A549 (cell line): ENCODE data around the gene IQCE. TPM values are rescaled to one million over a fixed set of nuclear protein-coding genes. Genes with fewer than 3 reads are reported as not detected.

ENCODE experiments used
- ATAC-seq, 2 experiments: fragments of 200-7000 bp in 1 of 2; fragments of >200 bp in 1 of 2; cut with Nextera tagmentation in 1 of 2; cut with Tn5 transposase in 1 of 2; 3 replicates each; pipeline versions ENCODE4 v1.8.0 to v1.9.1; 2018 to 2020; ENCODE audit warnings: mild to moderate bottlenecking in 1 of 2, moderate library complexity in 1 of 2
- CTCF ChIA-PET: fragments of 300-600 bp; sonication (Branson Sonifier 250); formaldehyde crosslinking; extraction: SDS; loops from one replicate; lab custom pipeline; 2021; ENCODE audit warnings: antibody characterized with exemption, inconsistent platforms; lab: Yijun Ruan, JAX
- POLR2A ChIA-PET: fragments of 350-600 bp; formaldehyde crosslinking; extraction: SDS; loops from one replicate; lab custom pipeline; 2021; ENCODE audit warnings: antibody characterized with exemption, inconsistent platforms; lab: Yijun Ruan, JAX
- DNase-seq, 2 experiments: peaks; one replicate each; pipeline versions ENCODE4 v3.0.0 to v3.0.0-alpha.2; 2011 to 2016; ENCODE audit warnings: low read depth in 1 of 2, low spot score in 1 of 2
- FAIRE-seq: peaks from 2 replicates; lab custom pipeline; 2011; peaks lifted over from hg19 to GRCh38; lab: Jason Lieb, UNC
- H3K27ac ChIP-seq, 2 experiments: fragments of >200 bp; sonication (Bioruptor Twin); formaldehyde crosslinking; 3 replicates each; pipeline ENCODE4 v1.5.1; 2016 to 2017
- H3K4me1 ChIP-seq: fragments of >200 bp; sonication (Bioruptor Twin); formaldehyde crosslinking; 3 replicates; pipeline ENCODE4 v1.6.1; 2016
- H3K4me2 ChIP-seq: fragments of >200 bp; sonication (Bioruptor Twin); formaldehyde crosslinking; 3 replicates; pipeline ENCODE4 v1.6.1; 2016
- H3K4me3 ChIP-seq: fragments of >200 bp; sonication (Bioruptor Twin); formaldehyde crosslinking; 3 replicates; pipeline ENCODE4 v1.5.1; 2016
- H3K9me3 ChIP-seq: fragments of >200 bp; sonication (Bioruptor Twin); formaldehyde crosslinking; 3 replicates; pipeline ENCODE4 v1.6.1; 2016
- CBX2 ChIP-seq: fragments of 200-600 bp; sonication (generic); IDR thresholded peaks from 2 replicates; pipeline ENCODE4 v1.6.1; 2016; ENCODE audit warnings: low read depth, mild to moderate bottlenecking, borderline replicate concordance
- CEBPB ChIP-seq, 2 experiments: fragments of >200 bp in 1 of 2; sonication (Bioruptor Twin) in 1 of 2; formaldehyde crosslinking in 1 of 2; IDR thresholded peaks; 2 replicates each; pipeline ENCODE4 v1.6.1; 2012 to 2016
- EP300 ChIP-seq, 2 experiments: fragments of >200 bp; sonication (Bioruptor Twin); formaldehyde crosslinking; IDR thresholded peaks; 2 replicates in 1 of 2; 3 replicates in 1 of 2; pipeline ENCODE4 v1.6.1; 2016 to 2017
- FOSB ChIP-seq: fragments of 250-450 bp; sonication (Bioruptor Pico); IDR thresholded peaks from 2 replicates; pipeline ENCODE4 v1.5.0; 2020; ENCODE audit warnings: mild to moderate bottlenecking, moderate library complexity
- FOSL2 ChIP-seq, 2 experiments: fragments of 450-650 bp in 1 of 2; fragments of >200 bp in 1 of 2; sonication (Bioruptor Twin) in 1 of 2; formaldehyde crosslinking; IDR thresholded peaks; 2 replicates each; pipeline versions ENCODE4 v1.5.0 to v1.6.1; 2016 to 2020; ENCODE audit warnings: mild to moderate bottlenecking in 1 of 2, moderate library complexity in 1 of 2
- FOXS1 ChIP-seq: fragments of 250-450 bp; sonication (Bioruptor Pico); IDR thresholded peaks from 2 replicates; pipeline ENCODE4 v1.5.0; 2020; ENCODE audit warnings: mild to moderate bottlenecking, moderate library complexity
- GATA3 ChIP-seq: IDR thresholded peaks from 2 replicates; pipeline ENCODE4 v1.6.1; 2012; ENCODE audit warnings: borderline replicate concordance
- HDAC2 ChIP-seq: fragments of 200-600 bp; sonication (generic); IDR thresholded peaks from 2 replicates; pipeline ENCODE4 v1.6.1; 2016
- JUN ChIP-seq, 2 experiments: fragments of >200 bp; sonication (Bioruptor Twin); formaldehyde crosslinking; IDR thresholded peaks; 2 replicates in 1 of 2; 3 replicates in 1 of 2; pipeline ENCODE4 v1.6.1; 2016 to 2017
- MAFK ChIP-seq: fragments of 450-650 bp; IDR thresholded peaks from 2 replicates; pipeline ENCODE4 v1.6.1; 2014; ENCODE audit not compliant: partially characterized antibody
- NFE2L2 ChIP-seq: fragments of 150-350 bp; conservative IDR thresholded peaks from 2 replicates; pipeline ENCODE4 v1.6.1; 2014; ENCODE audit warnings: low read length
- NPAS2 ChIP-seq: fragments of 250-450 bp; sonication (Bioruptor Pico); IDR thresholded peaks from 2 replicates; pipeline ENCODE4 v1.8.0; 2022; ENCODE audit warnings: mild to moderate bottlenecking, moderate library complexity, borderline replicate concordance
- RAD21 ChIP-seq, 2 experiments: fragments of >200 bp in 1 of 2; sonication (Bioruptor Twin) in 1 of 2; formaldehyde crosslinking in 1 of 2; IDR thresholded peaks in 1 of 2; conservative IDR thresholded peaks in 1 of 2; 2 replicates in 1 of 2; 3 replicates in 1 of 2; pipeline ENCODE4 v1.6.1; 2012 to 2018; ENCODE audit warnings: inconsistent platforms in 1 of 2
- RARB ChIP-seq: fragments of 250-450 bp; sonication (Bioruptor Pico); IDR thresholded peaks from 2 replicates; pipeline ENCODE4 v1.8.0; 2021; ENCODE audit warnings: mild to moderate bottlenecking, moderate library complexity
- RNF2 ChIP-seq: fragments of 200-600 bp; sonication (generic); IDR thresholded peaks from 2 replicates; pipeline ENCODE4 v1.6.1; 2016; ENCODE audit warnings: low read depth, mild to moderate bottlenecking, antibody characterized with exemption, moderate library complexity, borderline replicate concordance
- SMC3 ChIP-seq: fragments of >200 bp; sonication (Bioruptor Twin); formaldehyde crosslinking; IDR thresholded peaks from 3 replicates; pipeline ENCODE4 v1.6.1; 2018; ENCODE audit warnings: inconsistent platforms
- SREBF2 ChIP-seq: fragments of 450-650 bp; IDR thresholded peaks from 2 replicates; pipeline ENCODE4 v1.6.1; 2014; ENCODE audit warnings: mild to moderate bottlenecking, moderate library complexity
- WGBS: methylation state at CpG from one replicate; pipeline ENCODE4 v1.1.6; 2017; ENCODE audit errors: missing lambda C conversion rate; 5-methylcytosine and 5-hydroxymethylcytosine counted together
- polyA plus RNA-seq, 4 experiments: library from polyadenylated mRNA; depleted of rRNA in 3 of 4; stranded (reverse); fragments of >200 nt; fragmentation: RNase III in 1 of 4; extraction: RNeasy Plus Mini Kit Qiagen cat#74134 plus additional on column Dnase treatment in 1 of 4; gene quantifications; 2 replicates in 3 of 4; 3 replicates in 1 of 4; pipeline ENCODE4 v1.2.3, GENCODE V29; 2011 to 2017
- TF ChIP-seq, protein P1 (sequence below): IDR thresholded peaks from 2 replicates; pipeline ENCODE4 v1.6.1; 2012; ENCODE audit warnings: low read depth, borderline replicate concordance
- TF ChIP-seq, protein P2 (sequence below): fragments of 250-450 bp; sonication (Bioruptor Pico); IDR thresholded peaks from 2 replicates; pipeline ENCODE4 v1.5.0; 2020; ENCODE audit warnings: low read depth, mild to moderate bottlenecking, moderate library complexity
- TF ChIP-seq, protein P3 (sequence below): fragments of 450-650 bp; IDR thresholded peaks from 2 replicates; pipeline ENCODE4 v1.6.1; 2014; ENCODE audit warnings: antibody characterized with exemption
- TF ChIP-seq, protein P4 (sequence below): IDR thresholded peaks from 2 replicates; pipeline ENCODE4 v1.6.1; 2012
- TF ChIP-seq, protein P5 (sequence below): fragments of >200 bp; sonication (Bioruptor Twin); formaldehyde crosslinking; IDR thresholded peaks from 3 replicates; pipeline ENCODE4 v1.5.1; 2016
- TF ChIP-seq, protein P6 (sequence below): fragments of 150-350 bp; IDR thresholded peaks from 2 replicates; pipeline ENCODE4 v1.6.1; 2014; ENCODE audit warnings: low read depth, mild to moderate bottlenecking, low read length

IQCE gene
- polyA plus RNA-seq, 2 of the 4 experiments (the other 2 are of a cell fraction): 10.6 to 13.0 TPM

DNA sequence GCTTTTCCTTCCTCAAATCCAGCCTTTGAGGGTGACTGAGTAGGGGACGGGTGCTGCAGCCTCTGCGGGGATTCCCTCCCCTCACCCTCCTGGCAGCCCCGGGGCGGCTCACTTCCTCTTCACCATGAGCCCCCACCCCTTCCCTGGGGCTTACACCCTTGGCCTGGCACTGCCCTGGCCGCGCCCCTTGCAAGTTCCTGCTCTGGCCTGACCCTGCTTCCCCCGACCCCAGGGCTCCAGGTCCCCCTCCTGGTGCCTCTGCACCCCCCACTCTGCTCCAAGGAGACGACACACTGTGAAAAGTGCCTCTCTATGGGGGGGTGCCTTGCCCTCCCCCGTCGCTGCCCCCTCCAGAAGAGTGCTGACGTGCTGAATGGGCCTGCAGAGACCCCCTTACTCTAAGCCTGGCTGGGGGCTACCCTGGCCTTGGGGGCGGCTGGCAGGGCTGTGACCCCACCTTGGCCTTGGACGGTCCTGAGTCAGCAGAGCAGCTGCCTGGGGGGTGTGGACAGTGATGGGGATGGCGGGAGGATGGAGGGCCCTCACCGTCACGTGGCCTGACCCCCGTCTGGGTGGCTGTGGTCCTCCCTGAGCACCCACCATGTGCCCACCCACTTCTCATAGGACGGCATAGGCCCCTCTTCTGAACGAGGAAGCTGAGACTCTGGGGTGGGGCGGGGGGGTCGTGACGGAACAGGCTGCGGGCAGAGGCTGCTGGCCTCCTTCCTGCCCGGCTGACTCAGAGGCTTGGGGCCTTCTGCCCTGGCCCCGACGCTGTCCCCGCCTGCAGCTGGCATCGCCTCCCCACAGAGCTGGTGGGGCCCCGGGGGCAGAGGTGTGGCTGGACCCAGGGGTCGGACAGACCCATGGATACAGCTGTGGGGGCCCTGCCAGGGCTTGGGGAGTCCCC is 29.4 kb upstream of the IQCE start:
- Histone ChIP-seq H3K4me1 (peaks cover 68% of the 10 kb centered on the region), H3K4me2 (peak overlapping the region; percentile 78)
- TF ChIP-seq EP300 (IDR thresholded peaks at IDR 0.05) (peak in 1 of 2 experiments; percentile 34; a peak in 1 of 5 replicates), CBX2 (no peak), HDAC2 (no peak), JUN (IDR thresholded peaks at IDR 0.05) (peak in 1 of 2 experiments; percentile 69; a peak in 2 of 5 replicates), NFE2L2 (no peak), SMC3 (no peak), FOSL2 (IDR thresholded peaks at IDR 0.05) (no peak), FOSL2 (CRISPR knock-in tag; IDR thresholded peaks at IDR 0.05) (peak; percentile 58; the same call in 1 of the 2 replicates), NPAS2 (CRISPR knock-in tag) (no peak), SREBF2 (no peak), FOXS1 (CRISPR knock-in tag) (no peak), RNF2 (no peak), RAD21 (conservative IDR thresholded peaks at IDR 0.05 in 1 of 2, IDR thresholded peaks at IDR 0.05 in 1 of 2) (no peak), MAFK (peak; percentile 58), GATA3 (no peak), FOSB (no peak), RARB (0 out of 2 replicates have a peak, but pooled peaks have one; percentile 38), CEBPB (IDR thresholded peaks at IDR 0.05) (no peak)
- TF ChIP-seq, protein P1, sequence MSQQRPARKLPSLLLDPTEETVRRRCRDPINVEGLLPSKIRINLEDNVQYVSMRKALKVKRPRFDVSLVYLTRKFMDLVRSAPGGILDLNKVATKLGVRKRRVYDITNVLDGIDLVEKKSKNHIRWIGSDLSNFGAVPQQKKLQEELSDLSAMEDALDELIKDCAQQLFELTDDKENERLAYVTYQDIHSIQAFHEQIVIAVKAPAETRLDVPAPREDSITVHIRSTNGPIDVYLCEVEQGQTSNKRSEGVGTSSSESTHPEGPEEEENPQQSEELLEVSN: peak; percentile 46; the same call in 1 of the 2 replicates
- TF ChIP-seq, protein P2, sequence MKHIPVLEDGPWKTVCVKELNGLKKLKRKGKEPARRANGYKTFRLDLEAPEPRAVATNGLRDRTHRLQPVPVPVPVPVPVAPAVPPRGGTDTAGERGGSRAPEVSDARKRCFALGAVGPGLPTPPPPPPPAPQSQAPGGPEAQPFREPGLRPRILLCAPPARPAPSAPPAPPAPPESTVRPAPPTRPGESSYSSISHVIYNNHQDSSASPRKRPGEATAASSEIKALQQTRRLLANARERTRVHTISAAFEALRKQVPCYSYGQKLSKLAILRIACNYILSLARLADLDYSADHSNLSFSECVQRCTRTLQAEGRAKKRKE: no peak
- TF ChIP-seq, protein P3, sequence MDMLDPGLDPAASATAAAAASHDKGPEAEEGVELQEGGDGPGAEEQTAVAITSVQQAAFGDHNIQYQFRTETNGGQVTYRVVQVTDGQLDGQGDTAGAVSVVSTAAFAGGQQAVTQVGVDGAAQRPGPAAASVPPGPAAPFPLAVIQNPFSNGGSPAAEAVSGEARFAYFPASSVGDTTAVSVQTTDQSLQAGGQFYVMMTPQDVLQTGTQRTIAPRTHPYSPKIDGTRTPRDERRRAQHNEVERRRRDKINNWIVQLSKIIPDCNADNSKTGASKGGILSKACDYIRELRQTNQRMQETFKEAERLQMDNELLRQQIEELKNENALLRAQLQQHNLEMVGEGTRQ: peak; percentile 66
- TF ChIP-seq, protein P4, sequence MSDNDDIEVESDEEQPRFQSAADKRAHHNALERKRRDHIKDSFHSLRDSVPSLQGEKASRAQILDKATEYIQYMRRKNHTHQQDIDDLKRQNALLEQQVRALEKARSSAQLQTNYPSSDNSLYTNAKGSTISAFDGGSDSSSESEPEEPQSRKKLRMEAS: peak; percentile 55; the same call in 1 of the 2 replicates
- TF ChIP-seq, protein P5, sequence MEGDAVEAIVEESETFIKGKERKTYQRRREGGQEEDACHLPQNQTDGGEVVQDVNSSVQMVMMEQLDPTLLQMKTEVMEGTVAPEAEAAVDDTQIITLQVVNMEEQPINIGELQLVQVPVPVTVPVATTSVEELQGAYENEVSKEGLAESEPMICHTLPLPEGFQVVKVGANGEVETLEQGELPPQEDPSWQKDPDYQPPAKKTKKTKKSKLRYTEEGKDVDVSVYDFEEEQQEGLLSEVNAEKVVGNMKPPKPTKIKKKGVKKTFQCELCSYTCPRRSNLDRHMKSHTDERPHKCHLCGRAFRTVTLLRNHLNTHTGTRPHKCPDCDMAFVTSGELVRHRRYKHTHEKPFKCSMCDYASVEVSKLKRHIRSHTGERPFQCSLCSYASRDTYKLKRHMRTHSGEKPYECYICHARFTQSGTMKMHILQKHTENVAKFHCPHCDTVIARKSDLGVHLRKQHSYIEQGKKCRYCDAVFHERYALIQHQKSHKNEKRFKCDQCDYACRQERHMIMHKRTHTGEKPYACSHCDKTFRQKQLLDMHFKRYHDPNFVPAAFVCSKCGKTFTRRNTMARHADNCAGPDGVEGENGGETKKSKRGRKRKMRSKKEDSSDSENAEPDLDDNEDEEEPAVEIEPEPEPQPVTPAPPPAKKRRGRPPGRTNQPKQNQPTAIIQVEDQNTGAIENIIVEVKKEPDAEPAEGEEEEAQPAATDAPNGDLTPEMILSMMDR: no peak
- TF ChIP-seq, protein P6, sequence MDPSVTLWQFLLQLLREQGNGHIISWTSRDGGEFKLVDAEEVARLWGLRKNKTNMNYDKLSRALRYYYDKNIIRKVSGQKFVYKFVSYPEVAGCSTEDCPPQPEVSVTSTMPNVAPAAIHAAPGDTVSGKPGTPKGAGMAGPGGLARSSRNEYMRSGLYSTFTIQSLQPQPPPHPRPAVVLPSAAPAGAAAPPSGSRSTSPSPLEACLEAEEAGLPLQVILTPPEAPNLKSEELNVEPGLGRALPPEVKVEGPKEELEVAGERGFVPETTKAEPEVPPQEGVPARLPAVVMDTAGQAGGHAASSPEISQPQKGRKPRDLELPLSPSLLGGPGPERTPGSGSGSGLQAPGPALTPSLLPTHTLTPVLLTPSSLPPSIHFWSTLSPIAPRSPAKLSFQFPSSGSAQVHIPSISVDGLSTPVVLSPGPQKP: no peak
- TF ChIP-seq, all 56 proteins: peak for 8
- Histone ChIP-seq H3K4me3 (0 out of 3 replicates have a peak overlapping the region, but pooled peaks have one; percentile 5), H3K9me3 (no peaks in the 10 kb centered on the region), H3K27ac (peak overlapping the region; percentile 95 to 96)
- FAIRE-seq (no peak), DNase-seq (peak; percentile 59 to 60), ATAC-seq (peak; percentile 54 to 57)
- POLR2A ChIA-PET: no interaction called here
- CTCF ChIA-PET: interaction anchor here (1.3 to 1.5 kb wide), 2 partner anchors 52 to 59 kb away, joined by 3 to 4 read pairs; no protein-coding TSS in a partner anchor
- WGBS: 3% methylated on average over 12 of the region's 30 CpGs
